ENCODE data around the gene TRIM17.

- TF ChIP-seq EZH2phosphoT487 (IDR thresholded peaks at IDR 0.05; ENCODE audit: borderline replicate concordance): no peak
- no peak for TF ChIP-seq SIN3A (IDR thresholded peaks at IDR 0.05; ENCODE audit: low read depth)
- TF ChIP-seq, protein P1, sequence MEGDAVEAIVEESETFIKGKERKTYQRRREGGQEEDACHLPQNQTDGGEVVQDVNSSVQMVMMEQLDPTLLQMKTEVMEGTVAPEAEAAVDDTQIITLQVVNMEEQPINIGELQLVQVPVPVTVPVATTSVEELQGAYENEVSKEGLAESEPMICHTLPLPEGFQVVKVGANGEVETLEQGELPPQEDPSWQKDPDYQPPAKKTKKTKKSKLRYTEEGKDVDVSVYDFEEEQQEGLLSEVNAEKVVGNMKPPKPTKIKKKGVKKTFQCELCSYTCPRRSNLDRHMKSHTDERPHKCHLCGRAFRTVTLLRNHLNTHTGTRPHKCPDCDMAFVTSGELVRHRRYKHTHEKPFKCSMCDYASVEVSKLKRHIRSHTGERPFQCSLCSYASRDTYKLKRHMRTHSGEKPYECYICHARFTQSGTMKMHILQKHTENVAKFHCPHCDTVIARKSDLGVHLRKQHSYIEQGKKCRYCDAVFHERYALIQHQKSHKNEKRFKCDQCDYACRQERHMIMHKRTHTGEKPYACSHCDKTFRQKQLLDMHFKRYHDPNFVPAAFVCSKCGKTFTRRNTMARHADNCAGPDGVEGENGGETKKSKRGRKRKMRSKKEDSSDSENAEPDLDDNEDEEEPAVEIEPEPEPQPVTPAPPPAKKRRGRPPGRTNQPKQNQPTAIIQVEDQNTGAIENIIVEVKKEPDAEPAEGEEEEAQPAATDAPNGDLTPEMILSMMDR (IDR thresholded peaks at IDR 0.05 in 2 of 3, conservative IDR thresholded peaks at IDR 0.05 in 1 of 3; ENCODE audit: borderline replicate concordance in 1 of 3, insufficient read depth in 1 of 3, low read depth in 2 of 3, low read length in 2 of 3): no peak
Observed at GRCh38 chr1:228403231-228403631, 13.4 kb downstream of the TRIM17 start.

Data from HCT116 (cell line).